Esophagus squamous epithelium (tissue), 4 donors: Measurements from ENCODE around the gene ZNRF3.

Experiments
- CTCF ChIP-seq, 6 experiments: fragments of 450-650 bp in 4 of 6; fragments of 200-600 bp in 2 of 6; sonication (generic) in 2 of 6; IDR thresholded peaks; one replicate each; pipeline ENCODE4 v1.5.1; 2016 to 2019; ENCODE audit warnings: antibody characterized with exemption in 6 of 6, mild to moderate bottlenecking in 4 of 6, moderate library complexity in 4 of 6
- POLR2A ChIP-seq, 4 donors: fragments of 450-650 bp; IDR thresholded peaks; one replicate each; pipeline ENCODE4 v1.6.1; 2017; ENCODE audit warnings: antibody characterized with exemption in 4 of 4, mild to moderate bottlenecking in 4 of 4, moderate library complexity in 3 of 4

- TF ChIP-seq POLR2A (IDR thresholded peaks at IDR 0.05) (no peak), CTCF (IDR thresholded peaks at IDR 0.05) (no peak)
Measured at GRCh38 chr22:29070490-29070889, 187.1 kb downstream of the ZNRF3 start.
